GM12878 (cell line): Measurements from ENCODE around the gene OGFRL1. TPM values are rescaled to one million over a fixed set of nuclear protein-coding genes. Genes with fewer than 3 reads are reported as not detected.

Experiments used
- ATAC-seq: fragments of 200-7000 bp; cut with Tn5 transposase; 3 replicates; pipeline ENCODE4 v1.9.1; 2020; ENCODE audit warnings: mild to moderate bottlenecking, moderate library complexity
- BruUV-seq: library from RNA; stranded (reverse); fragments of 400-500 nt; replicated peaks from 2 replicates; lab custom pipeline; 2021; lab: Mats Ljungman, UMichigan
- CTCF ChIA-PET: fragments of 300-600 bp; sonication (Branson Sonifier 250); formaldehyde crosslinking; extraction: SDS; loops from one replicate; lab custom pipeline; 2021; ENCODE audit warnings: inconsistent platforms; lab: Yijun Ruan, JAX
- POLR2A ChIA-PET: fragments of 350-600 bp; formaldehyde crosslinking; extraction: SDS; loops from one replicate; lab custom pipeline; 2021; ENCODE audit warnings: inconsistent platforms; lab: Charles Lee
- RAD21 ChIA-PET: fragments of 300-600 bp; sonication (Branson Sonifier 250); formaldehyde crosslinking; loops from one replicate; lab custom pipeline; 2023; ENCODE audit warnings: antibody characterized with exemption; ENCODE audit not compliant: unreplicated experiment; lab: Charles Lee
- SMC1A ChIA-PET: fragments of 300-600 bp; sonication (Branson Sonifier 250); formaldehyde crosslinking; loops from one replicate; lab custom pipeline; 2023; ENCODE audit not compliant: unreplicated experiment, uncharacterized antibody; lab: Charles Lee
- DNase-seq: peaks from one replicate; pipeline ENCODE4 v3.0.0-alpha.2; 2011; ENCODE audit warnings: low read depth, low spot score
- FAIRE-seq: peaks from 3 replicates; lab custom pipeline; 2011; peaks lifted over from hg19 to GRCh38; lab: Jason Lieb, UNC
- H2AFZ ChIP-seq: 2 replicates; pipeline ENCODE4 v1.6.0; 2011; ENCODE audit warnings: low read depth, low read length, control low read depth; ENCODE audit not compliant: control insufficient read depth
- H3K27ac ChIP-seq: 2 replicates; pipeline ENCODE4 v1.5.1; 2011; ENCODE audit warnings: control low read depth; ENCODE audit not compliant: control insufficient read depth, insufficient read depth
- H3K27me3 ChIP-seq, 2 experiments: replicated peaks in 1 of 2; 2 replicates each; pipeline versions ENCODE4 v1.6.0 to v1.6.1; 2011; ENCODE audit warnings: low read length in 1 of 2; ENCODE audit not compliant: control insufficient read depth in 2 of 2, insufficient read depth in 2 of 2
- H3K36me3 ChIP-seq, 2 experiments: 2 replicates each; pipeline ENCODE4 v1.5.1; 2011; ENCODE audit warnings: low read length in 1 of 2; ENCODE audit not compliant: control insufficient read depth in 2 of 2, insufficient read depth in 2 of 2
- H3K4me1 ChIP-seq: 2 replicates; pipeline ENCODE4 v1.6.1; 2011; ENCODE audit warnings: mild to moderate bottlenecking, low read length, moderate library complexity, mixed read lengths; ENCODE audit not compliant: control insufficient read depth, insufficient read depth
- H3K4me2 ChIP-seq: 2 replicates; pipeline ENCODE4 v1.6.0; 2011; ENCODE audit warnings: control low read depth; ENCODE audit not compliant: control insufficient read depth, insufficient read depth
- H3K4me3 ChIP-seq: fragments of 200-600 bp; sonication (generic); 2 replicates; pipeline ENCODE4 v1.5.1; 2016
- H3K79me2 ChIP-seq: 2 replicates; pipeline ENCODE4 v1.6.0; 2011; ENCODE audit warnings: low read length; ENCODE audit not compliant: control insufficient read depth, insufficient read depth
- H3K9ac ChIP-seq: 2 replicates; pipeline ENCODE4 v1.8.0; 2011; ENCODE audit warnings: low read length, control low read depth, mixed read lengths; ENCODE audit not compliant: control insufficient read depth, insufficient read depth
- H3K9me3 ChIP-seq: replicated peaks from 3 replicates; pipeline ENCODE4 v1.5.1; 2011; ENCODE audit warnings: mild to moderate bottlenecking, low read length; ENCODE audit not compliant: control insufficient read depth, insufficient read depth
- H4K20me1 ChIP-seq: 2 replicates; pipeline ENCODE4 v1.6.0; 2011; ENCODE audit not compliant: control insufficient read depth, insufficient read depth
- CBX5 ChIP-seq: sonication (generic); IDR thresholded peaks from 2 replicates; pipeline ENCODE4 v1.6.1; 2016; ENCODE audit warnings: low read depth, moderate library complexity, mild to moderate bottlenecking, inconsistent platforms
- HCFC1 ChIP-seq: fragments of 150-350 bp; IDR thresholded peaks from 2 replicates; pipeline ENCODE4 v1.6.1; 2014; ENCODE audit warnings: low read length
- MEF2A ChIP-seq: IDR thresholded peaks from 2 replicates; pipeline ENCODE4 v1.6.1; 2011; ENCODE audit warnings: low read depth, mild to moderate bottlenecking, low read length, moderate library complexity; ENCODE audit not compliant: insufficient read depth
- SREBF2 ChIP-seq: IDR thresholded peaks from 2 replicates; pipeline ENCODE4 v1.6.1; 2012; ENCODE audit warnings: mild to moderate bottlenecking, low read length
- STAT1 ChIP-seq: fragments of 450-650 bp; conservative IDR thresholded peaks from 2 replicates; pipeline ENCODE4 v1.6.1; 2014; ENCODE audit warnings: antibody characterized with exemption, mild to moderate bottlenecking
- ZBTB33 ChIP-seq: fragments of 450-650 bp; IDR thresholded peaks from 2 replicates; pipeline ENCODE4 v1.6.1; 2017; ENCODE audit warnings: mild to moderate bottlenecking
- WGBS: methylation state at CpG from one replicate; pipeline ENCODE4 v1.1.6; 2016; ENCODE audit warnings: low lambda C conversion rate; ENCODE audit not compliant: insufficient replicate concordance, insufficient coverage; ENCODE audit errors: missing lambda C conversion rate; 5-methylcytosine and 5-hydroxymethylcytosine counted together
- in situ Hi-C: fragments of 300-500 bp; cut with MboI; formaldehyde crosslinking; loops from 9 replicates; pipeline ENCODE4 v1.14.3; 2018; ENCODE audit warnings: mixed read lengths
- intact Hi-C: fragments of 100-400 bp; cut with micrococcal nuclease; formaldehyde crosslinking; loops from one replicate; pipeline ENCODE4 v1.14.2; 2022; ENCODE audit not compliant: unreplicated experiment
- polyA plus RNA-seq, 11 experiments: library from polyadenylated mRNA; depleted of rRNA in 4 of 11; unstranded in 6 of 11; stranded (reverse) in 5 of 11; fragments of >200 nt; fragmentation: Nextera tagmentation in 4 of 11; fragmentation: Illumina TruSeq in 1 of 11; extraction: Ambion mirVana in 4 of 11; extraction: Trizol in 1 of 11; gene quantifications; 1 replicate in 1 of 11; 2 replicates in 10 of 11; pipeline versions ENCODE4 v1.2.1 to v1.2.3, GENCODE V29; 2011 to 2016; ENCODE audit warnings: inconsistent platforms in 2 of 11, missing spikeins in 2 of 11, low read depth in 1 of 11
- total RNA-seq, 4 experiments: library from RNA; depleted of rRNA in 3 of 4; stranded (reverse); fragments of >200 nt in 3 of 4; fragmentation: Illumina TruSeq in 1 of 4; extraction: Trizol in 1 of 4; gene quantifications; 2 replicates each; pipeline versions ENCODE4 v1.2.1 to v1.2.3, GENCODE V29; 2013 to 2021

Gene OGFRL1
- total and polyA plus RNA-seq, 10 of the 15 experiments (the other 5 are each of a cell fraction or from before 2014, with no cell fraction given) = 0.24 to 5.8 (median 2.3) TPM

- in situ Hi-C loops (no loop called here), intact Hi-C loops (no loop called here)
- TF ChIP-seq ZBTB33 = no peak
- TF ChIP-seq HCFC1 = no peak
- TF ChIP-seq MEF2A = no peak
- TF ChIP-seq STAT1 = no peak
- TF ChIP-seq SREBF2 = no peak
- TF ChIP-seq CBX5 = no peak
- H3K36me3 ChIP-seq = no peaks in the 10 kb centered on the region
- ChIA-PET RAD21 (no interaction called here), CTCF (no interaction called here), POLR2A (interaction anchor here (0.9 kb wide), 1 partner anchor 100 kb away, joined by 3 read pairs; no protein-coding TSS in a partner anchor), SMC1A (interaction anchor here (1.2 kb wide), 1 partner anchor 12 kb away, joined by 3 read pairs; no protein-coding TSS in a partner anchor)
- H3K27me3 ChIP-seq = no peaks in the 10 kb centered on the region
- no peaks in the 10 kb centered on the region for H3K9me3 ChIP-seq
- no TSS peak for BruUV-seq
- no peak overlapping the region for H3K4me3 ChIP-seq
- no peak for ATAC-seq
- no peaks in the 10 kb centered on the region for H3K79me2 ChIP-seq
- no peak overlapping the region for H2AFZ ChIP-seq
- no peak overlapping the region for H3K9ac ChIP-seq
- H3K27ac ChIP-seq = no peak overlapping the region
- no peak overlapping the region for H3K4me2 ChIP-seq
- H4K20me1 ChIP-seq = no peaks in the 10 kb centered on the region
- DNase-seq = no peak
- H3K4me1 ChIP-seq = no peaks in the 10 kb centered on the region
- FAIRE-seq = no peak
- 43% methylated on average over 4 of the region's 4 CpGs for WGBS
These were observed 50.1 kb downstream of the OGFRL1 start for GRCh38 chr6:71338540-71339316.
